ENCODE measurements around the gene KCTD16. TPM values are rescaled to one million over a fixed set of nuclear protein-coding genes. Genes with fewer than 3 reads are reported as not detected.

The KCTD16 gene
- total RNA-seq, 2 experiments from 2014 or later, result 0.19 to 0.32 TPM

GRCh38 chr5:144276034-144276822 is 105.6 kb downstream of the KCTD16 start:
- Histone ChIP-seq H2AFZ (ENCODE audit: low read length) (no peak overlapping the region), H3K9me3 (ENCODE audit: low read length) (no peaks in the 10 kb centered on the region), H3K4me2 (ENCODE audit: low read length) (no peak overlapping the region), H3K27ac (ENCODE audit: low read depth, low read length, poor library complexity, severe bottlenecking) (no peak overlapping the region), H3K79me2 (ENCODE audit: insufficient read depth, low read depth, low read length) (no peaks in the 10 kb centered on the region), H3K4me1 (ENCODE audit: insufficient read depth, low read length, poor library complexity, severe bottlenecking) (no peaks in the 10 kb centered on the region), H3K4me3 (ENCODE audit: low read depth, low read length, poor library complexity, severe bottlenecking) (no peak overlapping the region), H4K20me1 (ENCODE audit: insufficient read depth, low read length) (no peaks in the 10 kb centered on the region), H3K9me2 (ENCODE audit: insufficient read depth, low read length) (no peaks in the 10 kb centered on the region), H3K36me3 (ENCODE audit: insufficient read depth, low read length) (no peaks in the 10 kb centered on the region)
- no TSS peak for BruUV-seq (replicated peaks)
- DNase-seq (ENCODE audit: low spot score), result no peak
- no peak for TF ChIP-seq EZH2phosphoT487 (IDR thresholded peaks at IDR 0.05; ENCODE audit: borderline replicate concordance, low read depth, low read length)
- TF ChIP-seq, protein P1, sequence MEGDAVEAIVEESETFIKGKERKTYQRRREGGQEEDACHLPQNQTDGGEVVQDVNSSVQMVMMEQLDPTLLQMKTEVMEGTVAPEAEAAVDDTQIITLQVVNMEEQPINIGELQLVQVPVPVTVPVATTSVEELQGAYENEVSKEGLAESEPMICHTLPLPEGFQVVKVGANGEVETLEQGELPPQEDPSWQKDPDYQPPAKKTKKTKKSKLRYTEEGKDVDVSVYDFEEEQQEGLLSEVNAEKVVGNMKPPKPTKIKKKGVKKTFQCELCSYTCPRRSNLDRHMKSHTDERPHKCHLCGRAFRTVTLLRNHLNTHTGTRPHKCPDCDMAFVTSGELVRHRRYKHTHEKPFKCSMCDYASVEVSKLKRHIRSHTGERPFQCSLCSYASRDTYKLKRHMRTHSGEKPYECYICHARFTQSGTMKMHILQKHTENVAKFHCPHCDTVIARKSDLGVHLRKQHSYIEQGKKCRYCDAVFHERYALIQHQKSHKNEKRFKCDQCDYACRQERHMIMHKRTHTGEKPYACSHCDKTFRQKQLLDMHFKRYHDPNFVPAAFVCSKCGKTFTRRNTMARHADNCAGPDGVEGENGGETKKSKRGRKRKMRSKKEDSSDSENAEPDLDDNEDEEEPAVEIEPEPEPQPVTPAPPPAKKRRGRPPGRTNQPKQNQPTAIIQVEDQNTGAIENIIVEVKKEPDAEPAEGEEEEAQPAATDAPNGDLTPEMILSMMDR (conservative IDR thresholded peaks at IDR 0.05; ENCODE audit: low read length), result no peak
- intact Hi-C loops (cut with micrococcal nuclease; ENCODE audit: unreplicated experiment), result no loop called here
- ChIA-PET CTCF (ENCODE audit: unreplicated experiment) (no interaction called here), POLR2A (interaction anchor here (0.6 to 0.9 kb wide), 2 partner anchors 15 to 288 kb away, joined by 3 read pairs; no protein-coding TSS in a partner anchor)

GRCh38 chr5:144281784-144282183 is 111.1 kb downstream of the KCTD16 start:
- Histone ChIP-seq H3K27ac (ENCODE audit: low read depth, low read length, poor library complexity, severe bottlenecking) (no peak overlapping the region), H4K20me1 (ENCODE audit: insufficient read depth, low read length) (no peaks in the 10 kb centered on the region), H3K4me2 (ENCODE audit: low read length) (no peak overlapping the region), H3K9me3 (ENCODE audit: low read length) (no peaks in the 10 kb centered on the region), H3K36me3 (ENCODE audit: insufficient read depth, low read length) (no peaks in the 10 kb centered on the region), H3K79me2 (ENCODE audit: insufficient read depth, low read depth, low read length) (no peaks in the 10 kb centered on the region), H2AFZ (ENCODE audit: low read length) (no peak overlapping the region), H3K4me3 (ENCODE audit: low read depth, low read length, poor library complexity, severe bottlenecking) (no peak overlapping the region), H3K4me1 (ENCODE audit: insufficient read depth, low read length, poor library complexity, severe bottlenecking) (no peaks in the 10 kb centered on the region), H3K9me2 (ENCODE audit: insufficient read depth, low read length) (no peaks in the 10 kb centered on the region)
- TF ChIP-seq EZH2phosphoT487 (IDR thresholded peaks at IDR 0.05; ENCODE audit: borderline replicate concordance, low read depth, low read length), result no peak
- TF ChIP-seq, protein P1 (conservative IDR thresholded peaks at IDR 0.05; ENCODE audit: low read length), result no peak
- POLR2A ChIA-PET, result no interaction called here
- intact Hi-C loops (cut with micrococcal nuclease; ENCODE audit: unreplicated experiment), result no loop called here
- CTCF ChIA-PET (ENCODE audit: unreplicated experiment), result no interaction called here
- BruUV-seq (replicated peaks), result no TSS peak
- no peak for DNase-seq (ENCODE audit: low spot score)

GRCh38 chr5:144284036-144284435 is 113.4 kb downstream of the KCTD16 start:
- ChIA-PET CTCF (ENCODE audit: unreplicated experiment) (no interaction called here), POLR2A (no interaction called here)
- H3K36me3 ChIP-seq (ENCODE audit: insufficient read depth, low read length), result no peaks in the 10 kb centered on the region
- H3K4me1 ChIP-seq (ENCODE audit: insufficient read depth, low read length, poor library complexity, severe bottlenecking), result no peaks in the 10 kb centered on the region
- TF ChIP-seq EZH2phosphoT487 (IDR thresholded peaks at IDR 0.05; ENCODE audit: borderline replicate concordance, low read depth, low read length), result no peak
- TF ChIP-seq, protein P1 (conservative IDR thresholded peaks at IDR 0.05; ENCODE audit: low read length), result no peak
- H3K4me3 ChIP-seq (ENCODE audit: low read depth, low read length, poor library complexity, severe bottlenecking), result no peak overlapping the region
- H3K9me2 ChIP-seq (ENCODE audit: insufficient read depth, low read length), result no peaks in the 10 kb centered on the region
- no peaks in the 10 kb centered on the region for H3K9me3 ChIP-seq (ENCODE audit: low read length)
- DNase-seq (ENCODE audit: low spot score), result no peak
- no peak overlapping the region for H3K27ac ChIP-seq (ENCODE audit: low read depth, low read length, poor library complexity, severe bottlenecking)
- no peak overlapping the region for H2AFZ ChIP-seq (ENCODE audit: low read length)
- no peaks in the 10 kb centered on the region for H4K20me1 ChIP-seq (ENCODE audit: insufficient read depth, low read length)
- H3K4me2 ChIP-seq (ENCODE audit: low read length), result no peak overlapping the region
- no TSS peak for BruUV-seq (replicated peaks)
- no peaks in the 10 kb centered on the region for H3K79me2 ChIP-seq (ENCODE audit: insufficient read depth, low read depth, low read length)
- intact Hi-C loops (cut with micrococcal nuclease; ENCODE audit: unreplicated experiment), result no loop called here

Data from OCI-LY7 (cell line).